Kidney glomerular epithelial cell (primary cell): ENCODE data around the gene ST3GAL3.
A peak's percentile ranks its signal among the peaks of the same experiment; 100 is the strongest.
"Not testable (repeated sequence)": the region's sequence is repeated elsewhere in the genome, so short reads cannot be mapped to it uniquely, and the experiment has no call there.

ENCODE experiments used
- DNase-seq: peaks from one replicate; lab custom pipeline; 2025; lab: John Stamatoyannopoulos, UW

Gene ST3GAL3

DNA sequence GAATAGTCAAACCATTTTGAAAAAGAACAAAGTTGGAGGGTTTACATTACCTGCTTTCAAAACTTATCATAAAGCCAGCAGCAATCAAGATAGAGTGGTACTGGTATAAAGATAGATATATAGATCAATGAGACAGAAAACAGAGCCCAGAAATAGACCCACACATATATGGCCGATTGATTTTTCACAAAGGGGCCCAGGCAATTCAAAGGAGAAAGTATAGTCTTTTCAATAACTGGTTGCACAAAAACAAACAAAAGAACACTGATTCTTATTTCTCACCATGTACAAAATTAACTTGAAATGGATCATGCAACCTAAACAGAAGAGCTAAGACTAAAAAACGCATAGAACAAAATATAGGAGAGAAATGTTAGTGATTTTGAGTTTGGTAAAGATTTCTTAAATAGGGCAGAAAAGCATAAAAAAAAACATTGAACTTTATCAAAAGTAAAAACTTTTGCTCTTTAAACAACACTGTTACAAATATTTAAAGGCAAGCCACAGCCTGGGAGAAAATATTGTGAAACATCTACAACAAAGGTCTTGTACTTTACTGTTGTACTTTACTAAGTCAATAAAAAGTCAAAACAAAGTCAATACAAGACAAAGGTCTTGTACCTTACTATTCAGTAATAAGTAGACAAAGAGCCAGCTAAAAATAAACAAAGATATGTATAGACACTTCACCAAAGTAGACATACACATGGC lies 50.2 kb downstream of the ST3GAL3 start:
- no peak for DNase-seq

DNA sequence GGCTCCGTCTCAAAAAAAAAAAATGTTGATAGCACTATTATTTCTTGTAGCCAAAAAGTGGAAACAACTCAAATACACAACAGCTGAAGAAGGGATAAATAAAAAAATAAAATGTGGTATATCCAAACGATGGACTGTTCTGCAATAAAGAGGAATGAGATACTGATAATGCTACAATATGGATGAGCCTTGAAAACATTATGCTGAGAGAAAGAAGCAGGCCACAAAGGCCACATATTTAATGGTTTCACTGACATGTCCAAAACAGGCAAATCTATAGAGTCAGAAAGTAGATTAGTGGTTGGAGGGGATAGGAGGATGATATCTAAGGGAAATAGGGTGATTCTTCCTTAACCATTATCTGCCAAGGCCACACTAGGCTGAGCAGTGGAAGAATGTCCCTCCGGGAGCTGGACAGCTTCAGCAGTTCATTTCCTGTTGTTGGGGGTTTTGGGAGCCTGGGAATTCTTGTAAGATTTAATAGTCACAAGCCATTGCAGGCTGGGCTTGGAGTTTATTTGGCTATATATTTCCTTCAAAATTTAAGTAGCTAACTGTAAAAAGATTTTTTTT lies 53.5 kb downstream of the ST3GAL3 start:
- no peak for DNase-seq

DNA sequence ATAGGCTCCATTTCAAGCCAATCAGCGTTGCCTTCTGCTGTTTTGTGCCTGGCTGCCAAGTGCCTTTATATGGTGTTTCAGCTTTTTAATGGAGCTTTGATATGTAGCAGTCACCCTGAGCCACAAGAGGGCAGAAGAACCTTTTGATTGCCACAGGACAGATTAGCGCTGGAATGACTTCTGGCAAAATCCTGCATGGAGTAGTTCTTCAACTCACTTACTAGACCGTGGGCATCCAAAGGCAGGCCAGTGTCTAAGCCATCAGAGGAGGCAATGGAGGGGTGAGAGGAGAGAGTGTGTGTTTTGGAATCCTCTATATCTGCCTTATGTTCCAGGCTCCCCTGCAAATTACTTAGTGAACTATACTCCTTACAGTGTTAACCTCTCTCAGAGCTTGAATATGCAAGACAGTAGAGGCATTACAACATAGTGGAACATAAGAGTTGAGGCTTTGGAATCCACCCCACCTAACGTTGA lies 56.2 kb downstream of the ST3GAL3 start:
- peak; percentile 74 for DNase-seq

DNA sequence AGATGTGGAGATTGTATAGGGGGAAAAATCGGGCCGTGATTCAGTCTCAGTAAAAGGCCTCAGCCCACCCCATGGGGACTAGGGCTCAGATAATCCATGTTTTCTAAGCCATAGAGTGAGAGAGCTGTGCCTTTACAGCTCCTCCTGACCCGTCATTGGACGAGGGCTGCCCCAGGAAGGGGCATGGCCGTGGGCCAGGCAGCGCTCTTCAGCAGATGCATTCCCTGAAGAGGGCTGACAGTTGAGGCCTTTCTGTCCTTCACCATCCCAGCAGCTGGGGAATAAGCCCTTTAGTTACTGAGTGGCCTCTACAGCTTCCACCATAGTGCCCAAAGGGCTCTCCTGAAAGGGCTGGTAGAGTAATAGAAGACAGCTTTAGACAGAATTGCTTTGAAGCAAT lies 57.2 kb downstream of the ST3GAL3 start:
- no peak for DNase-seq

DNA sequence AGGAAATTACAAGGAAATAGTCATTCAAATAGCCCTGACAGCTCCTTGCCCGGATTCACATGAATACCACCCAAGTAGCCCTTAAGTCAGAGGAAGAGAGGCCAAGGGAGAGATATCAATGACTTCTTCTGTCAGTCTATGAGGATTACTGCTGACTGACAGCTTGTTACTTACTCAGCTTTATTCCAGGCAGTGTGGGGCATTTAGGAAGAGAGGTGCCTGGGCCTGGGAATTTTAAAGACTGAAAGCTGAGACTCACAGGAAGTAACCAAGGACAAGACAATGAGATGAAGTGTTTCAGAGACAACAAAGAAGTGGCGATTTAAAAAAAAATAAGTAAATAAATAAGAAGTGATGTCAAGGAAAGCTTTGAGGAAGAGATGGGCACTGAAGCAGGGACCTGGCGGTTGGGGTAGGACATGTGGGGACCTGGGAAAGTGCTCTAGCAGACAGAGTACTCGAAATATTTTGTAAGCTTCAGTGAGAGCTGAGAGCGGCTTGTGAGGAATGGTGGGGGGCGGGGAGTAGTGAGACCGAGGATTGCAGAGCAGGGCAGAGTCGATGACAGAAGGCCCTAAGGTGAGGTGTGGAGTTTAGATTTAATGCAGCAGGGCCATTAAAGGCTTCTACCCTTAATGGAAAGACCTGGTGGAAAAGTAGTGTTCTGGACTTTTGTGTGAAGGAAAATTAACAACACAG lies 58.9 kb downstream of the ST3GAL3 start:
- no peak for DNase-seq

DNA sequence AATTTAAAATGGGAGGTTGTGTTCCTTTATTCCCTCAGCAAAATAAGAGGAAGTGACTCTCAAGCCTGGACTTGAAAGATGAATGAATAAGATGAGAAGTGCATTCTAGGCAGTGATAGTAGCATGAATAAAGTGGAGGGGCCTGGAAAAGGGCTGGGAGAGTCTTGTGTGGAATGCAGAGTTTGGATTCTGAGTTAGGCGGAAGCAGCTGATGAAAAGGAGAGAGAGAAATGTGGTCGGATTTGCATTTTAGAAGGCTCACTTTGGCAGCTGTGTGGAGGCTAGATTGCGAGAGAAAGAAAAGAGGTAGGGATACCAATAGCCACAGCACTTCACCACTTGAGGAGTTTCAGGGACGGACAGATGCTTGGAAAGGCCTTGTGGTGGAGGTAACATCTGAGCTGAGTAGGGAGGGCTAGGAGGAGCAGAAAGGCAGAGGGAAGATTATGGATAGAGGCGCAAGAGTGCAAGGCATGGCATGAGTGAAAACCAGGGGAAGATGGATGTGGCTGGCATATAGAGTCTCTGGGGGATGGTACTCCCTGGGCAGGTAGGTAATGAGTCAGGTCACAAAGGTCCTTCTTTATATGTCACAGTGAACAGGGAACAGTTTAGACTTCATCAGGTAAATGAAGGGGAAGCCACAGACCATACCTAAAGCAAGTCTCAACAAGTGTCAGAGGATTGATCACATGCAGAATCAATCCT lies 59.6 kb downstream of the ST3GAL3 start:
- DNase-seq: no peak

DNA sequence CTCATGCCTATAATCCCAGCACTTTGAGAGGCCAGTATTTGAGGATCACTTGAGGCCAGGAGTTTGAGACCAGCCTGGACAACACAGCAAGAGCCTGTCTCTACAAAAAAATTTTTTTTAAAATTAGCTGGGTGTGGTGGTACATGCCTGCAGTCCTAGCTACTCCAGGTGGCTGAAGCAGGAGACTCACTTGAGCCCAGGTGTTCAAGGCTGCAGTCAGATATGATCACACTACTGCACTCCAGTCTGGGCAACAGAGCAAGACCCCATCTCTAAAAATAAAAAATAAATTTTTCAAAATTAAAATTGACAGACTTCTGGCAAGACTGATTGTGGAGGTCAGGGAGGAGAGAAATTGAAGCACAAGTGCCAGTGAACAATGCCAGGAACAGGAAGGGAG lies 60.8 kb downstream of the ST3GAL3 start:
- no peak for DNase-seq

DNA sequence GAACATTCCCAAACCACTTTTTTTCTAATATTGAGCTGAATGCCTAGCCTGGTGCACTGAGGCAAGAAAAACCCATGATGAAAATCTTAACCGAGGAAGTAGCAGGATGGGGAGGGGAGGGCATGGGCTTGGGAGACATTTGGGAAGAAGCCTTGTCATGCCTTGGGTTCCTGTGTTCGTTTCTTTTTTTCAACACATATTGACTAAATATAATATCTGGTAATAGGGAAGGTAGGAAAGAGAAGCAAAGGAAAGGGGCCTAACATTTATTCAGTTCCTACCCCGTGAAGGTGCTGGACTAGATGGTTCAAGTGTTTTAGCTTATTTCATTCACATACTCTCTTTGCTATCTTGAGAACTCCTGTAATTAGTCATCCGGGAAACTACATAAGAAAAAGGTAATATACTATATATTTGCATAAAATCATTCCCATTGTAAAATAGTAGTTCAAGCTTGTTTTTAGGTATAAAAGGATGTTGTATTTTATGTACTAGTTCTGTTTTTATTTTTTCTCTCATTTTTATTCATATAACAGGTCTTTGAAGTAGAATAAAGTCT lies 62.1 kb downstream of the ST3GAL3 start:
- DNase-seq: no peak

DNA sequence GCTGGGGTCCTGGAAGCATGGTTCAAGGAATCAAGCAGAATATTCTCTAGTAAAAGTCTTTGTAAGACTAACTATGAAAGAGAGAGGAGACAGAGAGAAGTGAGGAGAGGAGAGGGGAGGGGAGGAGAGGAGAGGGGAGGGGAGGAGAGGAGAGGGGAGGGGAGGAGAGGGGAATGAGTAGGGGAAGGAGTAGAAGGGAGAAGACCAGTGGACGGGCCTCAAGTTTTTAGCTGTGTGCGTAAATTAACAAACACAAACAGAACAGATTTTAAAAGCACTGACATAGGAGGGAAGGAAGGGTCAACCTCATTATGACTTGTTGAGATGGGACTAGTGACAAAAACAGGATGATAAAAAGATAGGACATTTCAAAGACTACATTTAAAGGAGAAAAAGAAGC lies 62.8 kb downstream of the ST3GAL3 start:
- no peak for DNase-seq

DNA sequence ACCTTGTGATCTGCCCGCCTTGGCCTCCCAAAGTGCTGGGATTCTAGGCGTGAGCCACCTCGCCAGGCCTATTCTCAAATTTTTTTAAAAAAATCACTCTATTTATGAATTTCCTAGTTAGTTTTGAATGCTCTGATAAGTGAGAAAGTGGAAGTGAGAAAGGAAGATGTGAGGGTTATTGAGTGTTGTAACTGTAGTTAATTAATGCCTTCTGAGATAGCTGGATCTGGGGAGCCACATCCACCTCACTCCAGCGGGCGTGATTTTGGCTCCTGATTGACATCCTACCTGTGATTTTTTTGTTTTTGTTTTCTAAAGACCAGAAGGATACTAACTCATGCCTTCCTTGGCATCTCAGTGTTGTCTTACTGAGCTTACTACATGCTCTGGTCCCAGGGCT lies 65.6 kb downstream of the ST3GAL3 start:
- DNase-seq: no peak

DNA sequence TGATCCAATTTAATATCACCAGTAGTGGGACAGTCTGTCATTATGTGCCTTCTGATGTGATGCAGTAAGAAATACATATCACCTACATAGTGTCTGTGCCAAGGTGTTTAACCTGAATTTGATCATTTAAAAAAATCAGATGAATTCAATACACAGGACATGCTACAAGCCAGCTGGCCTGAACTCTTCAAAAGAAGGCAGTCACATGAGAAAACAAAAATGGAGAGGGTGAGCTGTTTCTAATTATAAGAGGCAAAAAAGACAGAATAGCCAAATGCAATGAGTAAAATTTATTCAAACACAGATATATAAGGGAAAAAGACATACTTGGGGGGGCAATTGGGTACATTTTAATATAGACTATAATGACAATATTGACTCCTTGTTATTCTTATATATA lies 66.5 kb downstream of the ST3GAL3 start:
- DNase-seq: no peak

DNA sequence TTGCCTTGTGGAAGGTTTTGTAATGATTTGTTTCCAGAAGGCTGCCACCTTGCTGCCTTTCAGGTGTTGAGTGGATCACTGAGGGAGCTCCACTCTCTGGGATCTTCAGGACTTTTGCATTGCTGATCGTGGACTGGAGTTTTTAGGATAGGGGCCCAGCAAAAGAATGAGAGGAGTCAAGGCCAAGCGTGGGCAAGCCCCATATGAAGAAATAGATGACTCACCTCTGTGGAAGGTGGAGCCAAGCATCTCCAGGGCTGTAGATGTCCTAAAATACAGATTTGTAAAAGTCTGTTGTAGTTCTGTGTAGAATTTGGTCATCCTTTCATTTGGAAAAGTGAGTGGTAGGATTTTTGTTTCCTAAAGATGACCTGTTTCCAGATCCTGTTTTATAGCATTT lies 67.0 kb downstream of the ST3GAL3 start:
- no peak for DNase-seq

DNA sequence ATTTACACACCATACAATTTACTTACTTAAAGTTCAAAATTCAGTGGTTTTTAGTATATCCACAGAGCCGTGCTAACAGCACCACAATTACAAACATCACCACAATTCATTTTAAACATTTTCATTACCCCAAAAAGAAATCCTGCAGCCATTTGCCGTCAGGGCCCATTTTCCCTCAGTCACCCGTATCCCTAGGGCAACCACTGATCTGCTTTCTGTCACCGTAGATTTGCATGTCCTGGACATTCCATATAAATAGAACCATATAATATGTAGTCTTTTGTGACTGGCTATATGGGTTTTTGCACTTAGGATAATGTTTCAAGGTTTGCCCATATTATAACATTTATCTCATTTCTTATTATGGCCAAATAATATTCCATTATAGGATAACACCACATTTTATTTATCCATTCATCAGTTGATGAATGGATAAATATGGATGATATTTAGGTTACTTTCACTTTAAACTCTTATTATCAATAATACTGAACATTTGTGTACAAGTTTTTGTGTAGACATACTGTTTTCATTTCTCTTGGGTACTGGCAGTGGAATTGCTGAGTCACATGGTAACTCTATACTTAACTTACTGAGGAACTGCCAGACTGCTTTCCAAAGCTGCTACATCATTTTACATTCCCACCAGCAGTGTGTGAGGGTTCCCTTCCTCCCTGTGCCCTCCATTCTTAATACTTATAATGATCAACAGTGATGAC lies 68.9 kb downstream of the ST3GAL3 start:
- DNase-seq: no peak

DNA sequence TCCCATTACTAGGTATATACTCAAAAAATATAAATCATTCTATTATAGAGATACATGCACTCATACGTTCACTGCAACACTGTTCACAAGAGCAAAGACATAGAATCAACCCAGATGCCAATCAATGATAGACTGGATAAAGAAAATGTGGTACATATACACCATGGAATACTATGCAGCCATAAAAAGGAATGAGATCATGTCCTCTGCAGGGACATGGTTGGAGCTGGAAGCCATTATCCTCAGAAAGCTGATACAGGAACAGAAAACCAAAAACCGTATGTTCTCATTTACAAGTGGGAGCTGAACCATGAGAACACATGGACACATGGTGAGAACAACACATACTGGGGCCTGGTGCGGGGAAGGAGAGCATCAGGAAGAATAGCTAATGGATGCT lies 70.6 kb downstream of the ST3GAL3 start:
- not testable (repeated sequence) for DNase-seq

DNA sequence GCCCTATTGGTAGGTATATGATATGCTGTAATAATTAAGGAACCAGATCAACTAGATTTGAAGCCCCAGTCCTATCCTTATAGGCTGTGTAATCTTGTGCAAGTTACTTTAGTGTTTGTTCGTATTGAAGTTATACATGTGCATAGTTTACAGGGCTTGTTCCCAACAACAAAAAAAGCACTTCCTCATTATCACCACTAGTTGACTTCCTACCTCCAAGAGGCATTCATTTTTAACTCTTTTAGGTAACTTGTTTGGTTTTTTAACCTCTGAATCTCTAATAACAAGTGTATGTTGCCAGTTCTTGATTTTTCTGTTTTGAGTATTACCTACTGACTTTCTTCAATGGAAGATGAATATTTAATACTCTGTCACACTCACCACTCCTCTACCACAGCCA lies 71.9 kb downstream of the ST3GAL3 start:
- no peak for DNase-seq

DNA sequence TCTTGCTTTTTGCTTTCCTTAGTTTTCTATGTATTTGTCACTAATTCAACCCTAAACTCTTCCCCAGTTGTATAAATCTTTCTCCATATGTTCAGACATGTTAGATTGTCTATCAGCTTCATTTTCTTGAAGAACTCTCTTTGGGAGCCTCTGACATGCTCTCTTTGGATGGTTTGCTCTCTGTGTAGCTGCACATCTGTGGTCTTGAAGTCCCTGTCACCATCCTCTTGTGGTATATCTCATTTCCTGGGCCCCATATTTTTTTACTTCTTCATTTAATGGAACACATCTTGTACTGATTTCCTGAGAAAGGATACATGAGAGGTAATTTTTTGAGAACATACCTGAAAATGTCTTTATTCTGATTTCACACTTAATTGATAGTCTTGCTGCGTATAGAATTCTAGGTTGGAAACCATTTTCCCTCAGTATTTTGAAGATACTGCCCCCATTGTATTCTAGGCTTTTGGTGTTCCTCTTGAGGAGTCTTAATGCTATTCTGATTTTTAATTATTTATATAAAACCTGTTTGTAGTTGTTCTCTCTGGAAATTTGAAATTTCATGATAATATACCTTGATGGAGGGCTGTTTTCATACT lies 72.6 kb downstream of the ST3GAL3 start:
- no peak for DNase-seq

DNA sequence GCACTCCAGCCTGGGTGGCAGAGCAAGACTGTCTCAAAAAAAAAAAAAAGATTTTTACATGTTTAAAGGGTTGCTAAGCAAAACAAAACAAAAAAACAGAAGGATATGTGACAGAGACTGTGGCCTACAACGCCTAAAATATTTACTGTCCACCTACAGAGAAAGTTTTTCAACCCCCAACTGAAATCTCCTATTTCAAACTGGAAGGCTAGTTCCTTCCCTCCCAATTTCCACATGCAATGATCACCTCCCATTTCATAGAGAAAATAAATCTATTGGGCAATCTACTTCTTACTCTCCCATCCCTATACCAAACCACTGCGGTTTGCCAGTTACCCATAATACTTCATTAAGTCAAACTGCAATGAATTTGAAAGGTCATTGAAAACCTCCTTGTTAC lies 74.2 kb downstream of the ST3GAL3 start:
- no peak for DNase-seq

DNA sequence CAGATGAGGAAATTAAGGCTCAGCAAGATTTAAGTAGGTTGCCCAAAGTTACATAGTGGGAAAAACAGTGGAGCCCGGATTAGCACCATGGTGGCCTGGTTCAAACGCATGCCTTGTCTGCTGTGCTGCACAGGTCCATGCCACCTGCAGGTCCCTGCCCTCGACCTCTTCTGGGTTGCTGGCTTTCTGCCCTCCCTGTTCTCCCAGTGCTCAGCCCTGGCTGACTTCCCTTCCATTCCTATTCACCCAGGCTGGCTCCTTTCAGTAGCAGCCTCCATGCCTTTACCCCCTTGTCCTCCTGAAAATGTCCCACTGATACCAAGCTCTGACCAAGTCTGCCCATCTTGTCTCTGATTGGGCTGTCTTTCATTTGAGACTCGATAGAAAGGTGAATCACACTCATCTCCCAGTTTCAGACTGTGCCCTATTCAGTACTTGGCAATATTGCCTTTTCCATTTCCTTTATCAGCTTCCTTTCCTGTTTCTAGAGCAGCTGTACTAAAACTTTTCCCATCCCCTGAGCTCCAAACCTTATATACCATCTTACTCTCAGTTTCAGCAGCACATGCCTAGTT lies 75.8 kb downstream of the ST3GAL3 start:
- DNase-seq: no peak

DNA sequence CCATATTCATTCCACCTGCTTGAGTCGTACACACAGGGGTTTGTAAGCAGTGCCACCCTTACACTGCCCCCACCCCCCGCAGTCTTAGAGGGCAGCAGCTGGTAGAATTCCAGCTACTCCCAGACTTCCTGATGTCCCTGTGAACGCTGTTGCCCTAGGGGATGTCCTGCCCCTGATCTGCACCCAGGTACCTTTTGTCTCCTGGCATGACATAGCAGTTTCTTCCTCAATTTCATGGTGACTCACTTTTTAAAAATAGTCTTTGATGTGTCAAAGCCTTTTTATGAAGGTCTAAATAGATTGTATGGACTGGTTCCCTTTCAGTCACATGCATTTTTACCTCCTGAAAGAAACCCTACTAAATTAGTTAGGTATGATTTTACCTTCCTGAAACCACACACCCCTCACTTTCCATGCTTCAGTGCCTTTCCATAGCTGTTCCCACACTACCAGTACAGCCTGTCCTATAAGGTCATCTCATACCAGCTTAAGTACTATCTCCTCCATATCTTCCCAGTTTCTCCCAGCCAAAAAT lies 76.4 kb downstream of the ST3GAL3 start:
- peak; percentile 8 for DNase-seq

DNA sequence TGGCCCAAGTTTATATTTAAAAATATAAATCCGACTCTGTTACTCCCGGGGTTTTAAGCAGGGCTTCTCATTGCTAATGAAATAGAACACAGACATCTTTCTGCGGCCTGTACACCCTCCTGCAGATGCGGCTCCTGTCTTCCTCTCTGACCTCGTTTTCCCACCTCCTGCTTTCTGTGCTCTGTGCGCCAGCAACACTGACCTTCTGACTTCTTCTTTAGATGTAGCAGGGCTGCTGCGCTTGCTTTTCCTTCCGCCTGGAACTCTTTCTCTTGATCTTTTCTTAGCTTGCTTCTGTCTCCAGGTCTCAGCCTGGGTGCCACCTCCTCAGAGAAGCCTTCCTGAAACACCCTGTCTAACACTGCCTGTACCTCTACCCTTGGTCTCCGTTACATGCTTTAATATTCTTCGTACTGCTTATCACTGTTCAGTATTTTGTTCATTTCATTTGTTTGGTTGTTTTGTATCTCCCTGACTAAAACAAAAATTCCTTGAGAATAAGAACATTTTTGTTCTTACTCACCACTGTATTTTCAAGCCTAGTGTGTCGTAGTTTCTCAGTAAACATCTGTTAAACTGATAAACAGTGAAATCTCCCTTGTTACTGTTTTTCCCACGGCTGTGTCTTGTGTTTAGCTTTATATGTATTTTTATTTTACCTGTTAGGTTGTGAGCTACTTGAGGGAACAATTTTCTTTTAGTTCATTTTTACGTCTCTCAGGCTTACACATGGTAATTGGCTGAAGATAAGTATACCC lies 79.0 kb downstream of the ST3GAL3 start:
- DNase-seq: no peak
